Kidney tubule cell (primary cell): ENCODE data around the gene SNX21.
"Not testable (repeated sequence)": the region's sequence is repeated elsewhere in the genome, so short reads cannot be mapped to it uniquely, and the experiment has no call there.

ENCODE experiments used
- DNase-seq: peaks from one replicate; pipeline ENCODE4 v3.0.0-alpha.2; 2018; ENCODE audit warnings: low spot score

Gene SNX21

DNA sequence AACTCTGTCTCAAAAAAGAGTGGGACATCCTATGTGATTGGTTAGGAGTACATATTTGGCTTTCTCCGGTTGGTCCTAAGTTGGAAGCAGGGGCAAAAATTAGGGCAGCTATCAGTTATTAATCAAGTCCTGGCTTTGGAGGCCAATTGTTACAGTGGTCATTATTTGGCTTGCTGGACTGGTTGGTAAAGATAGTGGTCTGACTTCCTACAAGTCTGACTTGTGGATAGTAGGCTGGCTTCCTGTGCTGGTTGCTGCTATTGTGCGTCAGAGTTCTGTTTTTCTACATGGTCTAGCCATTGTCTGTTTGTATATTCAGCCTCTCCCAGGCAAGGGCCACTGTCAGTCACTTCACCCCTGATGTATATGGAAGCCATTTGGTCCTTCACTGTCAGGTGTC lies 16.6 kb downstream of the SNX21 start:
- no peak for DNase-seq

DNA sequence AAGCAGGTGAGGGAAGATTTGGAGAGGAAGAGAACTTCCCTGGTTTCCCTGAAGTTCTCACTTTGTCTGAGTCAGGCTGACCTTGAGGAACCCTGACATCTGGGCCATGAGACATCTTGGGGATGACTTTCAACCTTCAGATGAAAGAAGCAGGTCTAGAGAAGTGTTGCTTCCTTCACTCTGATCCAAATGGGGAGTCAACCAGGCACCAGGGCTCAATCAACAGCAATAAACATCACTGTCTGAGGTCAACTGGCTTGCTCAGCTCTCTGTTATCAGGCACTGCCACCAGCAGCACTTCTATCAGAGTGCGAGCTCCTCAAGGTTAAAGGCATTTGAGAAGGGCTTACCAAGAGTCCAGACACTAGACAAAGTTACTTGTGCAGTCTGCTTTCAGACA lies 17.3 kb downstream of the SNX21 start:
- DNase-seq = no peak

- no peak for DNase-seq
These were observed 17.9 kb downstream of the SNX21 start for GRCh38 chr20:45851501-45851900.

- no peak for DNase-seq
These were observed 18.7 kb downstream of the SNX21 start for GRCh38 chr20:45852326-45852725.

DNA sequence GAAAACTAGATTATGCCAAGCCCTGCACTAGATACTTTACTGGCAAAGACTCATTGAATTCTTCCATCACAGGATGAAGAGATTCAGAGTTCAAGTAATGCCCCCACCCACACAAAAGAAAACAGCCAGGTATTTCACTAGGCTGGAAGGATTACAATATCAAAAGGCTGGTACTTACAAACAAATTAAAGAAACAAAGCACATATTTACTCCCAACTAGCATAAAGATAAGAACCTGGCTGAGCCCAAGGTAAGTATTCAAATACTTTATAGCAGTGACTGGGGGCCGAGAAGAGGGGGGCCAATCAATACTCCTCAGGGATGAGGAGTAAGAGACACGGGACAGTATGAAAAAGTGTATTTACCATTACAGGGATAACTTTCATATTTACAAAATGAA lies 19.9 kb downstream of the SNX21 start:
- no peak for DNase-seq

DNA sequence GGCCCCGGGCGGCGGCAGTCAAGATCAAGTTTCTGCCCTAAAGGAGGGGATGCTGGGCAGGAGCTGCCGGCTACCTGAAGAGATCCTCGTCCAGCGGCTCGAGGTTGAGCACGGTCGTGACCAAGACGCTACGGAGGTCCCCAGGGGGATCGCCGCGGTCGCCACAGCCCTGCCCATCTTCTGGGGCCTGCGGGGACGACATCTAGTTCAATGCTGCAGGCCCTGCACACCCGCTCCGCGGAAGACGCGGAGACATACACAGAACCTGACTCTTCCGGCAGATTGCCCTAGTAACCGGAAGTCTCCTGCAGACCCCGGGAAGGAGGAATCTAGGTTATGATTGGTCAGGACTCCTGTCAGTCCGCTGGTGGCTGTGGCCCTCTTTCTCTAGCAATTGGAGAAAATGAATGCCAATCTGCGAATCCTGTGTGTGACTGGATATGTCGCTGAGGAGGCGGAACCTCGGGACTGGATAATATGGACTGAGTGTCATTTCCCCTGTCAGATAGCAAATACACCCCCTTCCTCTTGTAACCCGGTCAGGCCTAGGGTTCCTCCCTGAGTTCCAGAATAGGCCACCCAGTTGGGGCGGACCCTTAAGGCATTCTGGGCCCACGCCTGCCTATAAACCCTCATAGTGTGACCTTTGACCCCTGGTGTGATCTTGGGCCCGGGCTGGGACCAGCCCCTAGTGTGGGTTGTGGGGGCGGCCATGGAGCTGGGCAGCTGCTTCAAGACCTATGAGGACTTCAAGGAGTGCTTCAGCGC lies 23.7 kb downstream of the SNX21 start, which contains the start of the genes ACOT8 and ZSWIM3:
ACOT8 (minus strand) TSS at position 279 of the 768 bp plus-strand sequence; CDS start at position 202, 77 bp downstream.
ZSWIM3 (plus strand) TSS at position 501 of the 768 bp plus-strand sequence; CDS start at position 713, 212 bp downstream.
- DNase-seq = peak; percentile 100

- DNase-seq = no peak
These were observed 24.2 kb downstream of the SNX21 start for GRCh38 chr20:45857882-45858216.

GRCh38 chr20:45859916-45860315 lies 26.3 kb downstream of the SNX21 start:
- no peak for DNase-seq

DNA sequence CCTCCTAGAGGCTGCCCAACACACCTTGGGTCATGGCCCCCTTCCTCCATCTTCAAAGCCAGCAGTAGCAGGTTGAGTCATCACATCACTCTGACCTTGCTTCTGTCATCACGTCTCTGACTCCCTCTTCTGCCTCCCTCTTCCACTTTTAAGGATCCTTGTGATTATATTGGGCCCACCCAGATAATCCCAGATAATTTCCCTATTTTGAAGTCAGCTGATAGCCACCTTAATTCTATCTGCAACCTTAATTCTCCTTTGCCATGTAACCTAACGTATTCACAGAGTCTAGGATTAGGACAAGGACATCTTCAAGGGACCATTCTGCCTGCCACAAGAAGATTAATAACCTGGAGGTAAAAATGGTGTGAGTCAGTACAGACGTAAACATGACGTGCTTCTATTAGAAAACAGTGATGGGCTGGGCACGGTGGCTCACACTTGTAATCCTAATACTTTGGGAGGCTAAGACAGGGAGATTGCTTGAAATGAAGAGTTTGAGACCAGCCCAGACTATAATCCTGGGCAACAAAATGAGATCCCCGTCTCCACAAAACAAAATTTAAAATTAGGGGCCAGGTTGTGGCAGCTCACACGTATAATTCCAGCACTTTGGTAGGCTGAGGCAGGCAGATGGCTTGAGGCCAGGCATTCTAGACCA lies 27.1 kb downstream of the SNX21 start:
- DNase-seq = no peak

GRCh38 chr20:45861221-45862075 lies 27.8 kb downstream of the SNX21 start:
- DNase-seq = peak; percentile 37

- DNase-seq = no peak
These were observed 30.2 kb downstream of the SNX21 start for GRCh38 chr20:45863543-45864470.

GRCh38 chr20:45866454-45866853 lies 32.9 kb downstream of the SNX21 start:
- no peak for DNase-seq

- DNase-seq = no peak
These were observed 33.7 kb downstream of the SNX21 start for GRCh38 chr20:45867136-45867818.

- DNase-seq = peak; percentile 74
These were observed 34.2 kb downstream of the SNX21 start for GRCh38 chr20:45867819-45868176.

DNA sequence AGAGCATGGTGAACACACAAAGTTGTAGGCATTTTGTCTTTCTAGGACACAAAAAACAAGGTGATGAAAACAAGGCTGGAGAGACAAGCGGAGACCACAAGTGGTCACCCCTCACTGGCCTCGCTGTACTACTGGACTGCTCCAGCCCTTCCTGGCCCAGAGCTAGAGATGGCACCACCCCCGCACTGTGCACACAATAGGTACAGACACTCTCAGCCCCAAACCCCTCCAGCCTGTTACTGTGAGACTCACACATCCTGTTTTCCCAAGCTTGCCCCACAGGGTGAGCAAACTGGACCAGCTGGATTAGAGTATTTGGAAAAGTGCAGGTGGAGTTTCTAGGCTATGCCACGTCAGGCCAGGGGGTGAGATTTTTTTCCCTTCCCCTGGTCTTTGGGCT lies 39.0 kb downstream of the SNX21 start:
- no peak for DNase-seq

DNA sequence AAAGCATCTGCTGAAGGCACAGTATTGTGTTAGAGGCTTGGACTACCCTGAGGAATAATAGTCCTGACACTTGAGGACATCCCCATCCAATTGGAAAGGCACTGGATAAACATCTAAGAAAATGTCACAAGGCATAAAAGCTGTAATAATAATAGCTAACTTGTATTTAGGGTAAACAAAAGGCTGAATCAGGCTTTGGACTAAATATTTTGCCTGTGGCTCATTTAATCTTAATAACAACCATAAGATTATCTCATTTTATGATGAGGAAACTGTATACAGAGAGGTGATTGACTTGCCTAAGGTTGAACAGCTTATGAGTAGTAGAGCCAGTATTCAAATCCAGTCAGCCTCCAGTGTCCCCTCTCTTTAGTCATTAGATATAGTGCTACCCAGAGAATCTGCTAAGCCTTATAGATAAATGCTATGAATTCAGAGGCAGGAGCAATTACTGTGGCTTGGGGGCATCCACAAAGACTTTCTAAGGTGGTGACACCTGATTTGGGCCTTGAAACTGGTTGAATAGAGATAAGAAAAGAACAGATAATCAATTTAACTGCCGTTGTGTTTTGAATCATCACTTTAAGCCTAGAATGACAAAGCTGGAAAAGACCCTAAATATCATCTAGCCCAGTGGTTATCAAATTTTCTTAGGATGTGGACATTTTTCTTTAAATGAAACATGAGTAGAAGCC lies 40.0 kb downstream of the SNX21 start:
- DNase-seq = no peak

DNA sequence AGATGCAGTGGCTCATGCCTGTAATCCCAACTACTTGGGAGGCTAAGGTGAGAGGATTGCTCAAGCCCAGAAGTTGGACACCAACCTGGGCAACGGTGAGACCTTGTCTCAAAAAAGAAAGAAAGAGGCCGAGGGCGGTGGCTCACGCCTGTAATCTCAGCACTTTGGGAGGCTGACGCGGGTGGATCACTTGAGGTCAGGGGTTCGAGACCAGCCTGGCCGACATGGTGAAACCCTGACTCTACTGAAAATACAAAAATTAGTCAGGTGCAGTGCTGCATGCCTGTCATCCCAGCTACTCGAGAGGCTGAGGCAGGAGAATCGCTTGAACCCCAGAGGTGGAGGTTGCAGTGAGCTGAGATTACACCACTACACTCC lies 40.5 kb downstream of the SNX21 start:
- DNase-seq = not testable (repeated sequence)

- no peak for DNase-seq
These were observed 41.0 kb downstream of the SNX21 start for GRCh38 chr20:45874576-45874975.

DNA sequence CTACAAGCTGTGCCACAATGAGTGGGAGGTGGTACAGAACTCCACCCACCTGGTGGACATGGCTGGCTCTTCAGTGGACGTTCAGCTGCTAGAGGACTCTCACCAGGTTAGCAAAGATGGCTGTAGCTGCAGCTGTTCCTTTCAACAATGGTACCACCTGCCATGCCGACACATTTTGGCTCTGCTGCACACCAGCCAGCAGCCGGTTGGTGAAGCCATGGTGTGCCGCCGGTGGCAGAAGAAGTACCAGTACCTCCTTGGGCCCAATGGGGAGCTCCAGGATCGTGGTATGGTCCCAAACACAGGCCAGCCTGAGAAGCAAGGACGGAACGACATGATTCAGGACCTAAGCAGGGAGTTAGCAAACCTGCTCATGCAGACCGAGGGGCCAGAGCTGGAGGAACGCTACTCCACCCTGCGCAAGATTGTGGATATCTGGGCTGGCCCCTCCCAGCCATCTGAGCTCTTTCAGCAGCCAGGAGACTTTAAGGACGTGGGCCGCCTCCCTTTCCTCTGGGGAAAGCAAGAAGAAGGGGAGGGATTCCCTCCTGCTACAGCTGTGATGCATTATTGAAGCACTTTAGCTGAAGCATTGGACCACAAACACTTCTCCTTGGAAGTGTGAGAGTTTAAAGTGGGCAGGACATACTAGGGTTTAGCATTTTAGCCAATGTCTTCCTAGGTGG lies 44.6 kb downstream of the SNX21 start:
- no peak for DNase-seq
